GM18907 (cell line): Measurements from ENCODE around the gene UBE2QL1.

Experiments used
- ATAC-seq: cut with Tn5 transposase; IDR thresholded peaks from one replicate; pipeline ENCODE4 v1.9.1; 2021; ENCODE audit warnings: mild to moderate bottlenecking, moderate library complexity; ENCODE audit not compliant: unreplicated experiment

Gene UBE2QL1

GRCh38 chr5:6453937-6454560 lies 5.4 kb downstream of the UBE2QL1 start:
- no peak for ATAC-seq

- ATAC-seq: no peak
Measured at GRCh38 chr5:6454628-6455053, 6.0 kb downstream of the UBE2QL1 start.

GRCh38 chr5:6455571-6456200 lies 7.0 kb downstream of the UBE2QL1 start:
- ATAC-seq: no peak

GRCh38 chr5:6456766-6457370 lies 8.2 kb downstream of the UBE2QL1 start:
- no peak for ATAC-seq

GRCh38 chr5:6457592-6457991 lies 8.9 kb downstream of the UBE2QL1 start:
- ATAC-seq: no peak

- ATAC-seq: no peak
Measured at GRCh38 chr5:6458833-6459232, 10.2 kb downstream of the UBE2QL1 start.

GRCh38 chr5:6459896-6460295 lies 11.2 kb downstream of the UBE2QL1 start:
- ATAC-seq: no peak

GRCh38 chr5:6461006-6461405 lies 12.3 kb downstream of the UBE2QL1 start:
- ATAC-seq: no peak

GRCh38 chr5:6461793-6462650 lies 13.4 kb downstream of the UBE2QL1 start:
- no peak for ATAC-seq

GRCh38 chr5:6462671-6463070 lies 14.0 kb downstream of the UBE2QL1 start:
- no peak for ATAC-seq

GRCh38 chr5:6464441-6464840 lies 15.8 kb downstream of the UBE2QL1 start:
- ATAC-seq: no peak

GRCh38 chr5:6465831-6466790 lies 17.5 kb downstream of the UBE2QL1 start:
- no peak for ATAC-seq

GRCh38 chr5:6466975-6467567 lies 18.4 kb downstream of the UBE2QL1 start:
- ATAC-seq: no peak

GRCh38 chr5:6467591-6467990 lies 18.9 kb downstream of the UBE2QL1 start:
- no peak for ATAC-seq

GRCh38 chr5:6468104-6468503 lies 19.4 kb downstream of the UBE2QL1 start:
- ATAC-seq: no peak

- ATAC-seq: no peak
Measured at GRCh38 chr5:6468870-6469269, 20.2 kb downstream of the UBE2QL1 start.

GRCh38 chr5:6469836-6470235 lies 21.2 kb downstream of the UBE2QL1 start:
- ATAC-seq: no peak

GRCh38 chr5:6470672-6471071 lies 22.0 kb downstream of the UBE2QL1 start:
- ATAC-seq: no peak

- no peak for ATAC-seq
Measured at GRCh38 chr5:6471252-6471651, 22.6 kb downstream of the UBE2QL1 start.

- no peak for ATAC-seq
Measured at GRCh38 chr5:6472792-6473191, 24.1 kb downstream of the UBE2QL1 start.
